ENCODE data around the gene MAP3K1. TPM values are rescaled to one million over a fixed set of nuclear protein-coding genes. Genes with fewer than 3 reads are reported as not detected.

The MAP3K1 gene
- total and polyA plus RNA-seq, 2 experiments from 2014 or later: 12.0 to 38.2 TPM

GRCh38 chr5:56858777-56859442, 43.6 kb downstream of the MAP3K1 start:
- H2AFZ ChIP-seq: no peak overlapping the region
- no peak overlapping the region for H3K4me2 ChIP-seq
- no peaks in the 10 kb centered on the region for H3K27me3 ChIP-seq
- no peaks in the 10 kb centered on the region for H3K4me1 ChIP-seq (ENCODE audit: insufficient read depth)
- H3K4me3 ChIP-seq: no peak overlapping the region
- H3K9me2 ChIP-seq (replicated peaks; ENCODE audit: insufficient read depth): no peaks in the 10 kb centered on the region
- peak; percentile 20 for DNase-seq (ENCODE audit: low spot score)
- H4K20me1 ChIP-seq (ENCODE audit: insufficient read depth, poor library complexity, severe bottlenecking): peaks cover 4% of the 10 kb centered on the region
- WGBS (ENCODE audit: low lambda C conversion rate, missing lambda C conversion rate): 86% methylated on average over 2 of the region's 2 CpGs
- H3K36me3 ChIP-seq (replicated peaks; ENCODE audit: insufficient read depth, low read depth): no peaks in the 10 kb centered on the region
- no peak overlapping the region for H3K27ac ChIP-seq
- peaks cover 81% of the 10 kb centered on the region for H3K79me2 ChIP-seq
- TF ChIP-seq EZH2phosphoT487 (IDR thresholded peaks at IDR 0.05; ENCODE audit: low read depth, severe bottlenecking, unreplicated experiment) (no peak), EZH2 (IDR thresholded peaks at IDR 0.05; ENCODE audit: borderline replicate concordance) (no peak)
- TF ChIP-seq, protein P1, sequence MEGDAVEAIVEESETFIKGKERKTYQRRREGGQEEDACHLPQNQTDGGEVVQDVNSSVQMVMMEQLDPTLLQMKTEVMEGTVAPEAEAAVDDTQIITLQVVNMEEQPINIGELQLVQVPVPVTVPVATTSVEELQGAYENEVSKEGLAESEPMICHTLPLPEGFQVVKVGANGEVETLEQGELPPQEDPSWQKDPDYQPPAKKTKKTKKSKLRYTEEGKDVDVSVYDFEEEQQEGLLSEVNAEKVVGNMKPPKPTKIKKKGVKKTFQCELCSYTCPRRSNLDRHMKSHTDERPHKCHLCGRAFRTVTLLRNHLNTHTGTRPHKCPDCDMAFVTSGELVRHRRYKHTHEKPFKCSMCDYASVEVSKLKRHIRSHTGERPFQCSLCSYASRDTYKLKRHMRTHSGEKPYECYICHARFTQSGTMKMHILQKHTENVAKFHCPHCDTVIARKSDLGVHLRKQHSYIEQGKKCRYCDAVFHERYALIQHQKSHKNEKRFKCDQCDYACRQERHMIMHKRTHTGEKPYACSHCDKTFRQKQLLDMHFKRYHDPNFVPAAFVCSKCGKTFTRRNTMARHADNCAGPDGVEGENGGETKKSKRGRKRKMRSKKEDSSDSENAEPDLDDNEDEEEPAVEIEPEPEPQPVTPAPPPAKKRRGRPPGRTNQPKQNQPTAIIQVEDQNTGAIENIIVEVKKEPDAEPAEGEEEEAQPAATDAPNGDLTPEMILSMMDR (IDR thresholded peaks at IDR 0.05; ENCODE audit: poor library complexity): no peak
- H3K9me3 ChIP-seq (ENCODE audit: low read depth): no peaks in the 10 kb centered on the region

DNA sequence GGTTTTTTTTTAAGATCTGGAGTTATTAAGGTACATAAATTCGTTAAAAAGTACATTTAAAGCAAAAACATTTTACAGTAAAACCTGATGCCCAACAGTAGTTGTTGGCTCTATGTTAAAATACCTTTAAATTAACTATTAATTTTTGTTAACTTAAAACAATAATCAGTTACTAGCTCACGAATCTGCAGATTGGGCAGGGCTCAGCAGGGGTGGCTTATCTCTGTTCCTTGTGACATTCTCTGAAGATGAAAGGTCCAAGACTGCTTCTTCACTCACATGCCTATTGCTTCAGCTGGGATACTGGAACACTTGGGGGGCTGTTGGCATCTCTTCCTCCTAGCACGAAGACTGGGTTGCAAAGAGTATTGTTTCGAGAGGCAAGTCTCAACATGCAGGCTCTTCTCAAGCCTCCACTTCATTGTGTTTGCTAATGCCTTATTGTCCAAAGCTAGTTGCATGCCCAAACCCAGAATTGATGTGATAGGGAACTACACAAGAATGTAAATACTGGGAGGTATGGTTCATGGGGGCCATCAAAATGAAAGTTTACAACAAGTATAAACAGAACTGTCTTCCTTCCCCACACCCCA, 46.6 kb downstream of the MAP3K1 start:
- Histone ChIP-seq H3K79me2 (peaks cover 65% of the 10 kb centered on the region), H3K4me3 (no peak overlapping the region), H3K9me2 (replicated peaks; ENCODE audit: insufficient read depth) (no peaks in the 10 kb centered on the region), H4K20me1 (ENCODE audit: insufficient read depth, poor library complexity, severe bottlenecking) (peaks cover 4% of the 10 kb centered on the region), H3K9me3 (ENCODE audit: low read depth) (no peaks in the 10 kb centered on the region), H3K36me3 (replicated peaks; ENCODE audit: insufficient read depth, low read depth) (peaks cover 4% of the 10 kb centered on the region), H3K27ac (no peak overlapping the region), H2AFZ (no peak overlapping the region), H3K4me1 (ENCODE audit: insufficient read depth) (no peaks in the 10 kb centered on the region), H3K27me3 (no peaks in the 10 kb centered on the region), H3K4me2 (no peak overlapping the region)
- 84% methylated on average over 4 of the region's 4 CpGs for WGBS (ENCODE audit: low lambda C conversion rate, missing lambda C conversion rate)
- no peak for DNase-seq (ENCODE audit: low spot score)
- TF ChIP-seq EZH2 (IDR thresholded peaks at IDR 0.05; ENCODE audit: borderline replicate concordance) (no peak), EZH2phosphoT487 (IDR thresholded peaks at IDR 0.05; ENCODE audit: low read depth, severe bottlenecking, unreplicated experiment) (no peak)
- TF ChIP-seq, protein P1 (IDR thresholded peaks at IDR 0.05; ENCODE audit: poor library complexity): no peak

- Histone ChIP-seq H3K79me2 (peaks cover 56% of the 10 kb centered on the region), H3K4me3 (no peak overlapping the region), H3K9me2 (replicated peaks; ENCODE audit: insufficient read depth) (no peaks in the 10 kb centered on the region), H3K36me3 (replicated peaks; ENCODE audit: insufficient read depth, low read depth) (peaks cover 4% of the 10 kb centered on the region), H4K20me1 (ENCODE audit: insufficient read depth, poor library complexity, severe bottlenecking) (peaks cover 4% of the 10 kb centered on the region), H3K4me1 (ENCODE audit: insufficient read depth) (no peaks in the 10 kb centered on the region), H3K27ac (no peak overlapping the region), H3K4me2 (no peak overlapping the region), H2AFZ (no peak overlapping the region), H3K27me3 (no peaks in the 10 kb centered on the region), H3K9me3 (ENCODE audit: low read depth) (no peaks in the 10 kb centered on the region)
- WGBS (ENCODE audit: low lambda C conversion rate, missing lambda C conversion rate): 92% methylated on average over 3 of the region's 3 CpGs
- no peak for DNase-seq (ENCODE audit: low spot score)
- TF ChIP-seq EZH2 (IDR thresholded peaks at IDR 0.05; ENCODE audit: borderline replicate concordance) (no peak), EZH2phosphoT487 (IDR thresholded peaks at IDR 0.05; ENCODE audit: low read depth, severe bottlenecking, unreplicated experiment) (no peak)
- TF ChIP-seq, protein P1 (IDR thresholded peaks at IDR 0.05; ENCODE audit: poor library complexity): no peak
Observed at GRCh38 chr5:56862909-56863308, 47.6 kb downstream of the MAP3K1 start.
